Endothelial cell of umbilical vein (primary cell): Measurements from ENCODE around the gene ANKS1B. TPM values are rescaled to one million over a fixed set of nuclear protein-coding genes. Genes with fewer than 3 reads are reported as not detected.

Source experiments
- BruUV-seq: library from RNA; stranded (reverse); fragments of 400-500 nt; replicated peaks from 2 replicates; lab custom pipeline; 2021; lab: Mats Ljungman, UMichigan
- CTCF ChIA-PET: fragments of 300-600, 350-600 bp; sonication (Branson Sonifier 250); formaldehyde crosslinking; loops from one replicate; lab custom pipeline; 2021; ENCODE audit warnings: antibody characterized with exemption, inconsistent platforms; lab: Charles Lee
- POLR2A ChIA-PET: fragments of 300-600, 350-600 bp; sonication (Branson Sonifier 250); formaldehyde crosslinking; loops from one replicate; lab custom pipeline; 2021; ENCODE audit warnings: antibody characterized with exemption, inconsistent platforms; lab: Charles Lee
- DNase-seq: peaks from one replicate; pipeline ENCODE4 v3.0.0-alpha.2; 2011; ENCODE audit warnings: low read depth, low spot score
- FAIRE-seq: peaks from 2 replicates; lab custom pipeline; 2011; peaks lifted over from hg19 to GRCh38; lab: Jason Lieb, UNC
- H2AFZ ChIP-seq: 2 replicates; pipeline ENCODE4 v1.6.0; 2012; ENCODE audit warnings: low read depth, low read length, control low read depth, inconsistent platforms
- H3K27ac ChIP-seq: 2 replicates; pipeline ENCODE4 v1.5.1; 2011; ENCODE audit warnings: low read depth, mild to moderate bottlenecking, control low read depth, low read length, moderate library complexity; ENCODE audit not compliant: insufficient read depth
- H3K27me3 ChIP-seq, 2 experiments: 2 replicates each; pipeline versions ENCODE4 v1.6.0 to v1.6.1; 2011; ENCODE audit warnings: low read length in 2 of 2, mixed read lengths in 1 of 2; ENCODE audit not compliant: control insufficient read depth in 2 of 2, insufficient read depth in 2 of 2
- H3K36me3 ChIP-seq, 2 experiments: 2 replicates in 1 of 2; 3 replicates in 1 of 2; pipeline ENCODE4 v1.5.1; 2011; ENCODE audit warnings: low read length in 2 of 2, mild to moderate bottlenecking in 1 of 2, moderate library complexity in 1 of 2; ENCODE audit not compliant: control insufficient read depth in 2 of 2, insufficient read depth in 2 of 2; ENCODE audit errors: extremely low read depth in 1 of 2
- H3K4me1 ChIP-seq: 3 replicates; pipeline ENCODE4 v1.5.1; 2011; ENCODE audit warnings: mild to moderate bottlenecking, low read length; ENCODE audit not compliant: control insufficient read depth, insufficient read depth; ENCODE audit errors: extremely low read depth
- H3K4me2 ChIP-seq: 2 replicates; pipeline ENCODE4 v1.6.1; 2011; ENCODE audit warnings: low read length, control low read depth, mixed read lengths; ENCODE audit not compliant: insufficient read depth
- H3K4me3 ChIP-seq, 3 experiments: fragments of 200-600 bp in 1 of 3; sonication (generic), shearing (Covaris generic) in 1 of 3; replicated peaks in 1 of 3; 2 replicates each; pipeline ENCODE4 v1.5.1; 2011 to 2016; ENCODE audit warnings: control low read depth in 3 of 3, low read length in 3 of 3, mild to moderate bottlenecking in 2 of 3, inconsistent platforms in 1 of 3, low read depth in 1 of 3, moderate library complexity in 1 of 3; ENCODE audit not compliant: insufficient read depth in 1 of 3
- H3K79me2 ChIP-seq: 2 replicates; pipeline ENCODE4 v1.6.0; 2012; ENCODE audit warnings: low read length, inconsistent platforms; ENCODE audit not compliant: control insufficient read depth, insufficient read depth
- H3K9ac ChIP-seq: replicated peaks from 2 replicates; pipeline ENCODE3; 2011; ENCODE audit warnings: low read length, control low read depth; ENCODE audit not compliant: insufficient read depth; ENCODE audit errors: extremely low read depth
- H3K9me1 ChIP-seq: replicated peaks from 3 replicates; pipeline ENCODE4 v1.6.0; 2011; ENCODE audit warnings: mild to moderate bottlenecking, low read length; ENCODE audit not compliant: control insufficient read depth, insufficient read depth; ENCODE audit errors: extremely low read depth
- H3K9me3 ChIP-seq: replicated peaks from 2 replicates; pipeline ENCODE4 v1.5.1; 2012; ENCODE audit warnings: low read length, inconsistent platforms; ENCODE audit not compliant: control insufficient read depth, insufficient read depth
- H4K20me1 ChIP-seq: replicated peaks from 2 replicates; pipeline ENCODE3; 2011; ENCODE audit warnings: mild to moderate bottlenecking, low read length; ENCODE audit not compliant: control insufficient read depth, insufficient read depth; ENCODE audit errors: extremely low read depth
- EZH2 ChIP-seq: IDR thresholded peaks from 2 replicates; pipeline ENCODE4 v1.6.1; 2012; ENCODE audit warnings: borderline replicate concordance, low read depth, mild to moderate bottlenecking, moderate library complexity, low read length, inconsistent platforms; ENCODE audit not compliant: severe bottlenecking
- FOS ChIP-seq: IDR thresholded peaks from 2 replicates; pipeline ENCODE4 v1.6.1; 2011; ENCODE audit warnings: mild to moderate bottlenecking, low read length, moderate library complexity, borderline replicate concordance; ENCODE audit not compliant: insufficient read depth
- GATA2 ChIP-seq: IDR thresholded peaks from 2 replicates; pipeline ENCODE4 v1.7.0; 2011; ENCODE audit warnings: low read depth, mild to moderate bottlenecking, moderate library complexity, mixed read lengths, low read length; ENCODE audit not compliant: insufficient read length, insufficient read depth
- JUN ChIP-seq: IDR thresholded peaks from 2 replicates; pipeline ENCODE4 v1.6.1; 2011; ENCODE audit warnings: borderline replicate concordance, low read depth; ENCODE audit not compliant: insufficient read length, insufficient read depth
- MYC ChIP-seq: IDR thresholded peaks from one replicate; pipeline ENCODE4 v1.6.1; 2011; ENCODE audit warnings: mild to moderate bottlenecking, low read depth, low read length
- POLR2A ChIP-seq: IDR thresholded peaks from 2 replicates; pipeline ENCODE4 v1.6.1; 2012; ENCODE audit warnings: low read depth, mild to moderate bottlenecking, control low read depth, low read length
- POLR2AphosphoS5 ChIP-seq: IDR thresholded peaks from 2 replicates; pipeline ENCODE4 v1.6.1; 2012; ENCODE audit warnings: low read depth, mild to moderate bottlenecking, control low read depth, low read length, moderate library complexity; ENCODE audit not compliant: insufficient read depth
- dilution Hi-C: fragments of 300-500 bp; cut with MboI; formaldehyde crosslinking; loops from one replicate; pipeline ENCODE4 v1.15.0; 2019; ENCODE audit warnings: low sequenced_read_pairs; ENCODE audit not compliant: extremely low pct_ligation_motif_present
- intact Hi-C: fragments of 100-400 bp; cut with micrococcal nuclease; formaldehyde crosslinking; loops from one replicate; pipeline ENCODE4 v1.10.0; 2022
- polyA plus RNA-seq, 4 experiments: library from polyadenylated mRNA; depleted of rRNA in 3 of 4; stranded (reverse) in 3 of 4; unstranded in 1 of 4; fragments of >200 nt; gene quantifications; 2 replicates each; pipeline versions ENCODE4 v1.2.1 to v1.2.3, GENCODE V29; 2011 to 2012; ENCODE audit warnings: missing spikeins in 1 of 4
- total RNA-seq: library from RNA; stranded (reverse); gene quantifications from 2 replicates; pipeline ENCODE4 v1.2.3, GENCODE V29; 2021
- TF ChIP-seq, protein P1 (sequence below), 2 donors: IDR thresholded peaks; 1 replicate in 1 of 2; 2 replicates in 1 of 2; pipeline ENCODE4 v1.5.1; 2011; ENCODE audit warnings: low read length in 2 of 2, mild to moderate bottlenecking in 2 of 2, moderate library complexity in 2 of 2, control low read depth in 1 of 2, inconsistent platforms in 1 of 2, low read depth in 1 of 2; ENCODE audit not compliant: insufficient read depth in 1 of 2; ENCODE audit errors: extremely low read depth in 1 of 2
- TF ChIP-seq, protein P2 (sequence below): IDR thresholded peaks from 2 replicates; pipeline ENCODE4 v1.6.1; 2011; ENCODE audit not compliant: insufficient read depth, insufficient read length

ANKS1B gene
- total and polyA plus RNA-seq, 2 donors (not counting 3 experiments of a cell fraction or from before 2014, with no cell fraction given), result 0.15 to 0.38 TPM

DNA sequence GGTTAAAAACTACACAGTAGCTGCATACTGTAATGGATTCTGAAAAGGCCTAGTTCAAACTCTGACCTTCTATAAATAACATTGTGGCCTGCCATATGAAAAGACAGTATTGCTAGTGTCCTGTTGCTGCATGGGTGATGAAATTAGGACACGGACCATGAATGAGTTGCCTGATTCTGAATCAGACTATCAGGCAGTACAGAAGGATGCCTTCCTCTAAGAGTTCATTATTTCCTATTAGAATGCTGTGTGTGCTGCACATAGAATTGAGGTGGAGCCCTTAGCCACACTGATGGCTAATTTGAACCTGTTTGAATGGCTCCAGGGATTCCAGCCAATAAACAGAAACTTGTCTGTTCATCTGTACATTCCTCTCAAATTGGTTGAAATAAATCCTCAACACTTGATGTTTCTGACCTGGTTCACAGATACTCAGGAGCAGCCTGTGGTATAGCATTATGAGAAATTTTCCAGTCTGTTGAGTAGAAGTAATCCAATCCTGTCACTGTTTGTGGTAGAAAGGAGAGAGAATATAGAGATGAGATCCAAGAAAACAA, 856.4 kb downstream of the ANKS1B start:
- Histone ChIP-seq H3K9me1 (no peaks in the 10 kb centered on the region), H3K4me3 (no peak overlapping the region), H3K36me3 (no peaks in the 10 kb centered on the region), H3K9ac (no peak overlapping the region), H3K79me2 (no peaks in the 10 kb centered on the region), H3K4me2 (no peak overlapping the region), H3K9me3 (no peaks in the 10 kb centered on the region), H3K27ac (no peak overlapping the region), H4K20me1 (no peaks in the 10 kb centered on the region), H3K27me3 (no peaks in the 10 kb centered on the region), H2AFZ (no peak overlapping the region), H3K4me1 (no peaks in the 10 kb centered on the region)
- ChIA-PET CTCF (no interaction called here), POLR2A (no interaction called here)
- dilution Hi-C loops (no loop called here), intact Hi-C loops (no loop called here)
- FAIRE-seq (no peak), DNase-seq (no peak)
- TF ChIP-seq, protein P1, sequence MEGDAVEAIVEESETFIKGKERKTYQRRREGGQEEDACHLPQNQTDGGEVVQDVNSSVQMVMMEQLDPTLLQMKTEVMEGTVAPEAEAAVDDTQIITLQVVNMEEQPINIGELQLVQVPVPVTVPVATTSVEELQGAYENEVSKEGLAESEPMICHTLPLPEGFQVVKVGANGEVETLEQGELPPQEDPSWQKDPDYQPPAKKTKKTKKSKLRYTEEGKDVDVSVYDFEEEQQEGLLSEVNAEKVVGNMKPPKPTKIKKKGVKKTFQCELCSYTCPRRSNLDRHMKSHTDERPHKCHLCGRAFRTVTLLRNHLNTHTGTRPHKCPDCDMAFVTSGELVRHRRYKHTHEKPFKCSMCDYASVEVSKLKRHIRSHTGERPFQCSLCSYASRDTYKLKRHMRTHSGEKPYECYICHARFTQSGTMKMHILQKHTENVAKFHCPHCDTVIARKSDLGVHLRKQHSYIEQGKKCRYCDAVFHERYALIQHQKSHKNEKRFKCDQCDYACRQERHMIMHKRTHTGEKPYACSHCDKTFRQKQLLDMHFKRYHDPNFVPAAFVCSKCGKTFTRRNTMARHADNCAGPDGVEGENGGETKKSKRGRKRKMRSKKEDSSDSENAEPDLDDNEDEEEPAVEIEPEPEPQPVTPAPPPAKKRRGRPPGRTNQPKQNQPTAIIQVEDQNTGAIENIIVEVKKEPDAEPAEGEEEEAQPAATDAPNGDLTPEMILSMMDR (IDR thresholded peaks at IDR 0.05; ENCODE audit: extremely low read depth in 1 of 2, insufficient read depth in 1 of 2, low read depth in 1 of 2, low read length in 2 of 2), result no peak
- TF ChIP-seq POLR2AphosphoS5, result no peak
- BruUV-seq, result no TSS peak

DNA sequence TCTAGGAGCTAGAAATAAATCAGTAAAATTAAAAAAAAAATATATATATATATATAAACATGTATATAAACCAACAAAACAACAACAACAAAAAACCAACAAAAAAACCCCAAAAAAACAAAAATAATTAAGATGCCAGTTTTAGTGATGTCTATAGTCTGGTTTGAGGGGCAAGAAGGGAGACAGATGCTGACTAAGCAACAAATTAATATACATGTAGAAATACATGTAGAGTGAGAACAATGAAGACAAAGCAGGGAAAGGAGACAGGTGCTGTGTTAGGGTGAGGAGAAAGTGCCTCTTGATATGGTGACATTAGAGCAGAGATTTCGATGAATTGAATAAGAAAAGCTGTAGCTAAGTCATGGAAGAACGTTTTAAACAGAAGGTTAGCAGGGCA, 861.8 kb downstream of the ANKS1B start:
- POLR2A ChIA-PET, result no interaction called here
- no peaks in the 10 kb centered on the region for H3K36me3 ChIP-seq
- no peaks in the 10 kb centered on the region for H3K27me3 ChIP-seq
- no peaks in the 10 kb centered on the region for H3K79me2 ChIP-seq
- peaks cover 2% of the 10 kb centered on the region for H3K9me3 ChIP-seq
- H3K27ac ChIP-seq, result no peak overlapping the region
- no peak overlapping the region for H2AFZ ChIP-seq
- BruUV-seq, result no TSS peak
- no peak overlapping the region for H3K9ac ChIP-seq
- H3K4me1 ChIP-seq, result no peaks in the 10 kb centered on the region
- H3K4me3 ChIP-seq, result no peak overlapping the region
- CTCF ChIA-PET, result no interaction called here
- no peaks in the 10 kb centered on the region for H3K9me1 ChIP-seq
- no peaks in the 10 kb centered on the region for H4K20me1 ChIP-seq
- FAIRE-seq (no peak), DNase-seq (no peak)
- H3K4me2 ChIP-seq, result no peak overlapping the region
- intact Hi-C loops (no loop called here), dilution Hi-C loops (no loop called here)
- TF ChIP-seq MYC (no peak), EZH2 (no peak), POLR2A (no peak), GATA2 (no peak), FOS (no peak), JUN (no peak), POLR2AphosphoS5 (no peak)
- TF ChIP-seq, protein P2, sequence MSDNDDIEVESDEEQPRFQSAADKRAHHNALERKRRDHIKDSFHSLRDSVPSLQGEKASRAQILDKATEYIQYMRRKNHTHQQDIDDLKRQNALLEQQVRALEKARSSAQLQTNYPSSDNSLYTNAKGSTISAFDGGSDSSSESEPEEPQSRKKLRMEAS, result no peak
- TF ChIP-seq, protein P1 (IDR thresholded peaks at IDR 0.05; ENCODE audit: extremely low read depth in 1 of 2, insufficient read depth in 1 of 2, low read depth in 1 of 2, low read length in 2 of 2), result no peak
